ENCODE measurements around the gene SH3TC2. TPM values are rescaled to one million over a fixed set of nuclear protein-coding genes. Genes with fewer than 3 reads are reported as not detected.

The SH3TC2 gene
- total RNA-seq (2021) (32.1 and 38.8 TPM in 2 replicates), Bru-seq, nascent RNA (percentile 80 among the genes with signal in this experiment), BruChase-seq, experiment 1, labeled RNA remaining after a 2-hour chase (percentile 61 among the genes with signal in this experiment), BruChase-seq, experiment 2, labeled RNA remaining after a 6-hour chase (percentile 76 among the genes with signal in this experiment)
- long read RNA-seq, full-length matches to known transcripts, result 4 of 14 reads
- long read RNA-seq, partial matches to known transcripts, result 1 of 14 reads
- long read RNA-seq, other reads (novel, unspliced or antisense), result 9 of 14 reads

- H3K4me3 ChIP-seq, result peak within 1 kb of the TSS; percentile 46; the same call in 1 of the 2 replicates
- ChIA-PET CTCF (interaction anchor here (0.6 to 1.2 kb wide), 3 partner anchors 11 to 52 kb away, joined by 3 read pairs; no protein-coding TSS in a partner anchor), POLR2A (ENCODE audit: unreplicated experiment) (interaction anchor here (1.2 kb wide), 1 partner anchor 50 kb away, joined by 4 read pairs; no protein-coding TSS in a partner anchor)
- peak within 1 kb of the TSS; percentile 99 for H3K27ac ChIP-seq
- peaks cover 44% of the 10 kb centered on the region for H3K79me2 ChIP-seq (ENCODE audit: low read depth)
- peak; percentile 81 to 90 for DNase-seq
- peaks cover 47% of the 10 kb centered on the region for H3F3A ChIP-seq (ENCODE audit: insufficient read depth, low read depth)
- peak within 1 kb of the TSS; percentile 72 for H3K4me2 ChIP-seq
- peaks cover 68% of the 10 kb centered on the region for H3K4me1 ChIP-seq (replicated peaks; ENCODE audit: insufficient read depth)
- BruUV-seq (replicated peaks), result no TSS peak
- H3K36me3 ChIP-seq (ENCODE audit: low read depth), result peaks cover 50% of the 10 kb centered on the region
- no peak within 1 kb of the TSS for H2AFZ ChIP-seq
- TF ChIP-seq CTCF (conservative IDR thresholded peaks at IDR 0.05) (no peak), EZH2 (IDR thresholded peaks at IDR 0.05; ENCODE audit: low read depth) (no peak)
- peaks cover 10% of the 10 kb centered on the region; the same call in 1 of the 2 replicates for H3K9me3 ChIP-seq (ENCODE audit: insufficient read depth, low read depth)
- no peaks in the 10 kb centered on the region for H3K9me2 ChIP-seq (ENCODE audit: insufficient read depth)
- H3K27me3 ChIP-seq (ENCODE audit: insufficient read depth, low read depth), result no peaks in the 10 kb centered on the region
- intact Hi-C loops (cut with micrococcal nuclease; ENCODE audit: unreplicated experiment), result loop anchor here (1.0 to 5.0 kb wide), 8 partner anchors 11 to 150 kb away; no protein-coding TSS in a partner anchor
- no peaks in the 10 kb centered on the region for H4K20me1 ChIP-seq (ENCODE audit: insufficient read depth)
Measured at GRCh38 chr5:149063017-149063687, at the start of gene SH3TC2. TSS of gene SH3TC2 (minus strand) at chr5:149063062. CDS start at chr5:149063022, 40 bp downstream.

- Histone ChIP-seq H3K4me1 (replicated peaks; ENCODE audit: insufficient read depth) (peaks cover 40% of the 10 kb centered on the region), H4K20me1 (ENCODE audit: insufficient read depth) (no peaks in the 10 kb centered on the region), H2AFZ (no peak overlapping the region), H3K9me2 (ENCODE audit: insufficient read depth) (no peaks in the 10 kb centered on the region), H3K36me3 (ENCODE audit: low read depth) (peaks cover 23% of the 10 kb centered on the region; the same call in 1 of the 2 replicates), H3K27me3 (ENCODE audit: insufficient read depth, low read depth) (no peaks in the 10 kb centered on the region), H3K27ac (no peak overlapping the region), H3K9me3 (ENCODE audit: insufficient read depth, low read depth) (0 out of 2 replicates have a peak, but pooled peaks cover 7% of the 10 kb centered on the region), H3K4me2 (no peak overlapping the region), H3K79me2 (ENCODE audit: low read depth) (no peaks in the 10 kb centered on the region), H3F3A (ENCODE audit: insufficient read depth, low read depth) (peaks cover 24% of the 10 kb centered on the region), H3K4me3 (no peak overlapping the region)
- POLR2A ChIA-PET (ENCODE audit: unreplicated experiment), result no interaction called here
- CTCF ChIA-PET, result interaction anchor here (1.2 kb wide), 1 partner anchor 375 kb away, joined by 3 read pairs; no protein-coding TSS in a partner anchor
- peak in 1 of 2 experiments; percentile 48 for DNase-seq
- intact Hi-C loops (cut with micrococcal nuclease; ENCODE audit: unreplicated experiment), result loop anchor here (5.0 kb wide), 1 partner anchor 283 kb away; the partner anchor contains the start of gene ADRB2
- TF ChIP-seq EZH2 (IDR thresholded peaks at IDR 0.05; ENCODE audit: low read depth) (no peak), CTCF (conservative IDR thresholded peaks at IDR 0.05) (no peak)
- no TSS peak for BruUV-seq (replicated peaks)
Measured at GRCh38 chr5:149110406-149110805, 47.5 kb upstream of the SH3TC2 start.

GRCh38 chr5:149108651-149109280 lies 45.9 kb upstream of the SH3TC2 start:
- intact Hi-C loops (cut with micrococcal nuclease; ENCODE audit: unreplicated experiment), result no loop called here
- no TSS peak for BruUV-seq (replicated peaks)
- H3K27me3 ChIP-seq (ENCODE audit: insufficient read depth, low read depth), result no peaks in the 10 kb centered on the region
- POLR2A ChIA-PET (ENCODE audit: unreplicated experiment), result no interaction called here
- no peak for TF ChIP-seq CTCF (conservative IDR thresholded peaks at IDR 0.05)
- TF ChIP-seq EZH2 (IDR thresholded peaks at IDR 0.05; ENCODE audit: low read depth), result no peak
- no peak for DNase-seq
- no peak overlapping the region for H3K4me2 ChIP-seq
- H3K79me2 ChIP-seq (ENCODE audit: low read depth), result no peaks in the 10 kb centered on the region
- 0 out of 2 replicates have a peak, but pooled peaks cover 7% of the 10 kb centered on the region for H3K9me3 ChIP-seq (ENCODE audit: insufficient read depth, low read depth)
- no peak overlapping the region for H3K27ac ChIP-seq
- no peaks in the 10 kb centered on the region for H4K20me1 ChIP-seq (ENCODE audit: insufficient read depth)
- CTCF ChIA-PET, result interaction anchor here (0.7 kb wide), 1 partner anchor 378 kb away, joined by 3 read pairs; no protein-coding TSS in a partner anchor
- H2AFZ ChIP-seq, result no peak overlapping the region
- no peak overlapping the region for H3K4me3 ChIP-seq
- no peaks in the 10 kb centered on the region for H3K9me2 ChIP-seq (ENCODE audit: insufficient read depth)
- H3F3A ChIP-seq (ENCODE audit: insufficient read depth, low read depth), result peaks cover 16% of the 10 kb centered on the region
- H3K36me3 ChIP-seq (ENCODE audit: low read depth), result peaks cover 23% of the 10 kb centered on the region; the same call in 1 of the 2 replicates
- H3K4me1 ChIP-seq (replicated peaks; ENCODE audit: insufficient read depth), result peaks cover 24% of the 10 kb centered on the region

All from PC-9 (cell line).